H9 (cell line): ENCODE data around the gene DHH. TPM values are rescaled to one million over a fixed set of nuclear protein-coding genes. Genes with fewer than 3 reads are reported as not detected.
"Not testable (repeated sequence)": the region's sequence is repeated elsewhere in the genome, so short reads cannot be mapped to it uniquely, and the experiment has no call there.

Experiments used
- DNase-seq: peaks from one replicate; pipeline ENCODE4 v3.0.0-alpha.2; 2017
- H2AFZ ChIP-seq: one replicate; pipeline ENCODE4 v1.6.1; 2013; ENCODE audit warnings: mild to moderate bottlenecking, low read length, control low read depth, moderate library complexity
- H2AK5ac ChIP-seq: 2 replicates; pipeline ENCODE4 v1.6.1; 2013; ENCODE audit warnings: low read length, control low read depth, mixed read lengths; ENCODE audit not compliant: insufficient read length
- H2BK120ac ChIP-seq: one replicate; pipeline ENCODE4 v1.6.1; 2013; ENCODE audit warnings: low read depth, mild to moderate bottlenecking, low read length, control low read depth, inconsistent platforms; ENCODE audit not compliant: poor library complexity, severe bottlenecking
- H2BK12ac ChIP-seq: 2 replicates; pipeline ENCODE4 v1.6.1; 2013; ENCODE audit warnings: low read length, control low read depth, mixed read lengths, low read depth; ENCODE audit not compliant: insufficient read length
- H2BK15ac ChIP-seq: 2 replicates; pipeline ENCODE4 v1.6.1; 2013; ENCODE audit warnings: low read depth, low read length, control low read depth
- H2BK20ac ChIP-seq: one replicate; pipeline ENCODE4 v1.6.1; 2013; ENCODE audit warnings: low read depth, mild to moderate bottlenecking, low read length, control low read depth, inconsistent platforms; ENCODE audit not compliant: poor library complexity, severe bottlenecking
- H2BK5ac ChIP-seq: 2 replicates; pipeline ENCODE4 v1.6.1; 2013; ENCODE audit warnings: low read length, control low read depth, mixed read lengths; ENCODE audit not compliant: insufficient read length
- H3K14ac ChIP-seq: 2 replicates; pipeline ENCODE4 v1.6.1; 2013; ENCODE audit warnings: low read length, control low read depth; ENCODE audit not compliant: insufficient read depth
- H3K18ac ChIP-seq: 2 replicates; pipeline ENCODE4 v1.6.1; 2013; ENCODE audit warnings: low read depth, mild to moderate bottlenecking, mixed read lengths, low read length, control low read depth; ENCODE audit not compliant: insufficient read length
- H3K23ac ChIP-seq: 2 replicates; pipeline ENCODE4 v1.6.1; 2013; ENCODE audit warnings: low read length, control low read depth, mixed read lengths, low read depth; ENCODE audit not compliant: insufficient read length
- H3K23me2 ChIP-seq: 2 replicates; pipeline ENCODE4 v1.6.1; 2013; ENCODE audit warnings: low read depth, mild to moderate bottlenecking, mixed read lengths, low read length, control low read depth; ENCODE audit not compliant: insufficient read length, poor library complexity, severe bottlenecking
- H3K27ac ChIP-seq: 2 replicates; pipeline ENCODE4 v1.5.1; 2013; ENCODE audit warnings: low read length, control low read depth, mixed read lengths, low read depth; ENCODE audit not compliant: insufficient read length
- H3K27me3 ChIP-seq: 2 replicates; pipeline ENCODE4 v1.6.1; 2013; ENCODE audit warnings: low read length, control low read depth, inconsistent platforms; ENCODE audit not compliant: insufficient read depth
- H3K4ac ChIP-seq: 2 replicates; pipeline ENCODE4 v1.6.1; 2013; ENCODE audit warnings: low read depth, mild to moderate bottlenecking, control low read depth, inconsistent platforms, low read length, moderate library complexity
- H3K4me1 ChIP-seq: 2 replicates; pipeline ENCODE4 v1.6.1; 2013; ENCODE audit warnings: low read length, control low read depth, inconsistent platforms; ENCODE audit not compliant: insufficient read depth
- H3K4me2 ChIP-seq: 2 replicates; pipeline ENCODE4 v1.6.1; 2013; ENCODE audit warnings: low read length, control low read depth, mixed read lengths; ENCODE audit not compliant: insufficient read length, insufficient read depth
- H3K56ac ChIP-seq: 2 replicates; pipeline ENCODE4 v1.6.1; 2013; ENCODE audit warnings: low read depth, mild to moderate bottlenecking, mixed read lengths, low read length, control low read depth; ENCODE audit not compliant: insufficient read length
- H3K79me1 ChIP-seq: 2 replicates; pipeline ENCODE4 v1.6.1; 2013; ENCODE audit warnings: low read depth, mild to moderate bottlenecking, moderate library complexity, low read length, control low read depth, inconsistent platforms; ENCODE audit not compliant: insufficient read depth, poor library complexity, severe bottlenecking
- H3K79me2 ChIP-seq: 2 replicates; pipeline ENCODE4 v1.6.1; 2013; ENCODE audit warnings: low read length, control low read depth, inconsistent platforms; ENCODE audit not compliant: insufficient read depth
- H3K9ac ChIP-seq: 2 replicates; pipeline ENCODE4 v1.6.1; 2013; ENCODE audit warnings: low read length, control low read depth, mixed read lengths; ENCODE audit not compliant: insufficient read length; ENCODE audit errors: extremely low read depth
- H3K9me3 ChIP-seq: one replicate; pipeline ENCODE4 v1.6.1; 2013; ENCODE audit warnings: low read depth, low read length, inconsistent platforms; ENCODE audit not compliant: control insufficient read depth
- H3T11ph ChIP-seq: one replicate; pipeline ENCODE4 v1.6.1; 2013; ENCODE audit warnings: mild to moderate bottlenecking, low read length, control low read depth, inconsistent platforms
- H4K20me1 ChIP-seq: one replicate; pipeline ENCODE4 v1.6.1; 2013; ENCODE audit not compliant: control insufficient read depth, insufficient read length, insufficient read depth
- H4K5ac ChIP-seq: 2 replicates; pipeline ENCODE4 v1.6.1; 2013; ENCODE audit warnings: low read depth, mild to moderate bottlenecking, mixed read lengths, low read length, control low read depth; ENCODE audit not compliant: insufficient read length
- H4K8ac ChIP-seq: replicated peaks from 2 replicates; pipeline ENCODE4 v1.6.1; 2013; ENCODE audit warnings: low read length, control low read depth, mixed read lengths, low read depth; ENCODE audit not compliant: insufficient read length
- H4K91ac ChIP-seq: 2 replicates; pipeline ENCODE4 v1.6.1; 2013; ENCODE audit warnings: low read depth, mild to moderate bottlenecking, moderate library complexity, mixed read lengths, low read length, control low read depth; ENCODE audit not compliant: insufficient read length
- H3K27ac Mint-ChIP-seq, 3 experiments: 2 replicates in 2 of 3; 3 replicates in 1 of 3; pipeline ENCODE4 v1.8.0; 2020 to 2021; ENCODE audit warnings: mixed read lengths in 3 of 3, mild to moderate bottlenecking in 1 of 3, moderate library complexity in 1 of 3
- H3K27me3 Mint-ChIP-seq: 2 replicates; pipeline ENCODE4 v1.8.0; 2021; ENCODE audit warnings: low read depth, mild to moderate bottlenecking, moderate library complexity, mixed read lengths
- H3K36me3 Mint-ChIP-seq, 3 experiments: 2 replicates in 2 of 3; 3 replicates in 1 of 3; pipeline ENCODE4 v1.8.0; 2020 to 2021; ENCODE audit warnings: low read depth in 3 of 3, mixed read lengths in 3 of 3; ENCODE audit not compliant: insufficient read depth in 1 of 3
- H3K4me1 Mint-ChIP-seq, 2 experiments: 2 replicates each; pipeline ENCODE4 v1.8.0; 2020; ENCODE audit warnings: mixed read lengths in 2 of 2
- H3K4me3 Mint-ChIP-seq, 2 experiments: 2 replicates in 1 of 2; 3 replicates in 1 of 2; pipeline ENCODE4 v1.8.0; 2020 to 2021; ENCODE audit warnings: mild to moderate bottlenecking in 2 of 2, mixed read lengths in 2 of 2, moderate library complexity in 1 of 2
- H3K9me3 Mint-ChIP-seq, 2 experiments: 2 replicates in 1 of 2; 3 replicates in 1 of 2; pipeline ENCODE4 v1.8.0; 2020; ENCODE audit warnings: mild to moderate bottlenecking in 2 of 2, mixed read lengths in 2 of 2, moderate library complexity in 1 of 2
- CTCF ChIP-seq: fragments of 200-600 bp; sonication (generic); conservative IDR thresholded peaks from 3 replicates; pipeline ENCODE4 v1.8.0; 2021; ENCODE audit warnings: antibody characterized with exemption, mild to moderate bottlenecking
- WGBS: extraction: QIAGEN DNeasy Blood & Tissue Kit; methylation state at CpG from one replicate; pipeline ENCODE4 v1.1.7; 2013; ENCODE audit warnings: missing lambda C conversion rate, low lambda C conversion rate, mixed read lengths; ENCODE audit not compliant: insufficient read length; ENCODE audit errors: extremely low coverage; 5-methylcytosine and 5-hydroxymethylcytosine counted together
- total RNA-seq: library from RNA; stranded (reverse); gene quantifications from 2 replicates; pipeline ENCODE4 v1.2.1, GENCODE V29; 2021

The DHH gene
- total RNA-seq, 1 experiment from 2014 or later = 0.20 TPM

GRCh38 chr12:49137476-49137875 lies 42.9 kb upstream of the DHH start:
- Histone ChIP-seq H4K91ac (no peak overlapping the region), H3K9me3 (no peaks in the 10 kb centered on the region), H3K23me2 (no peaks in the 10 kb centered on the region), H3K4me2 (no peak overlapping the region), H3K18ac (no peak overlapping the region), H3K9ac (no peak overlapping the region), H3K27me3 (no peaks in the 10 kb centered on the region), H3K4me1 (no peaks in the 10 kb centered on the region), H3K79me1 (no peaks in the 10 kb centered on the region), H4K8ac (no peak overlapping the region), H2BK15ac (no peak overlapping the region), H3K56ac (no peak overlapping the region), H3K4ac (no peak overlapping the region), H3T11ph (no peak overlapping the region), H4K20me1 (no peaks in the 10 kb centered on the region), H2BK5ac (no peak overlapping the region), H2BK12ac (no peak overlapping the region), H2AK5ac (no peak overlapping the region), H2BK20ac (no peak overlapping the region), H3K27ac (no peak overlapping the region), H3K14ac (no peak overlapping the region), H3K79me2 (no peaks in the 10 kb centered on the region), H3K23ac (no peak overlapping the region), H2BK120ac (no peak overlapping the region), H4K5ac (no peak overlapping the region), H2AFZ (no peak overlapping the region)
- Mint-ChIP-seq H3K27ac (no peak overlapping the region), H3K27me3 (no peaks in the 10 kb centered on the region), H3K36me3 (peaks cover 0 to 6% (median 2%) of the 10 kb centered on the region in 3 experiments; a peak in 2 of 7 replicates), H3K4me3 (no peak overlapping the region), H3K4me1 (peaks cover 4 to 9% of the 10 kb centered on the region in 2 experiments), H3K9me3 (0 out of 5 replicates have a peak, but pooled peaks cover 0 to 3% of the 10 kb centered on the region in 2 experiments)
- no peak for TF ChIP-seq CTCF
- no peak for DNase-seq
- WGBS = no CpG with 5 or more reads among the region's 1 CpG

- not testable (repeated sequence) for H4K91ac ChIP-seq, H3K79me1 ChIP-seq, H3K36me3 Mint-ChIP-seq, H3K4me3 Mint-ChIP-seq, H3T11ph ChIP-seq, H3K27ac ChIP-seq, H3K56ac ChIP-seq, H3K27me3 Mint-ChIP-seq, H2BK15ac ChIP-seq, H3K14ac ChIP-seq, H2BK5ac ChIP-seq, H3K4me2 ChIP-seq, H2BK20ac ChIP-seq, H3K9ac ChIP-seq, H3K4me1 ChIP-seq, H2AFZ ChIP-seq, H4K5ac ChIP-seq, H3K23me2 ChIP-seq, H2BK120ac ChIP-seq, H4K20me1 ChIP-seq, H3K27me3 ChIP-seq, H3K18ac ChIP-seq, H3K23ac ChIP-seq, H2BK12ac ChIP-seq, DNase-seq, H2AK5ac ChIP-seq, H4K8ac ChIP-seq, H3K27ac Mint-ChIP-seq, H3K9me3 ChIP-seq, H3K79me2 ChIP-seq, H3K4ac ChIP-seq, H3K9me3 Mint-ChIP-seq
- peaks cover 7 to 14% of the 10 kb centered on the region in 2 experiments for H3K4me1 Mint-ChIP-seq
- no CpG with 5 or more reads among the region's 3 CpGs for WGBS
Observed at GRCh38 chr12:49136997-49137396, 42.4 kb upstream of the DHH start.
